DOHH2 (cell line): ENCODE data around the gene CTNNBL1.

Source experiments
- H3F3A ChIP-seq: fragments of 200-600 bp; sonication (generic), shearing (Covaris generic); 2 replicates; pipeline ENCODE4 v1.6.0; 2016; ENCODE audit warnings: antibody characterized with exemption, mild to moderate bottlenecking; ENCODE audit not compliant: control insufficient read depth, insufficient read depth
- H3K27ac ChIP-seq: fragments of 200-600 bp; sonication (generic); 2 replicates; pipeline ENCODE4 v1.5.1; 2014; ENCODE audit warnings: low read depth, mild to moderate bottlenecking, low read length, moderate library complexity
- H3K27me3 ChIP-seq: fragments of 200-600 bp; sonication (generic); 2 replicates; pipeline ENCODE4 v1.6.1; 2014; ENCODE audit warnings: mild to moderate bottlenecking, low read length, mixed read lengths; ENCODE audit not compliant: control insufficient read depth
- H3K36me3 ChIP-seq: fragments of 200-600 bp; sonication (generic); 2 replicates; pipeline ENCODE4 v1.6.1; 2014; ENCODE audit warnings: mild to moderate bottlenecking, low read length, moderate library complexity, mixed read lengths; ENCODE audit not compliant: control insufficient read depth
- H3K4me1 ChIP-seq: fragments of 200-600 bp; sonication (generic); 2 replicates; pipeline ENCODE4 v1.6.1; 2014; ENCODE audit warnings: mild to moderate bottlenecking, low read length, mixed read lengths; ENCODE audit not compliant: control insufficient read depth
- H3K4me2 ChIP-seq: fragments of 200-600 bp; sonication (generic); 2 replicates; pipeline ENCODE4 v1.6.0; 2014; ENCODE audit warnings: mild to moderate bottlenecking, low read length, moderate library complexity
- H3K4me3 ChIP-seq: fragments of 200-600 bp; sonication (generic); 2 replicates; pipeline ENCODE4 v1.5.1; 2014; ENCODE audit warnings: mild to moderate bottlenecking, low read length, mixed read lengths
- H3K79me2 ChIP-seq: fragments of 200-600 bp; sonication (generic); 2 replicates; pipeline ENCODE4 v1.6.1; 2014; ENCODE audit warnings: mild to moderate bottlenecking, low read length, mixed read lengths; ENCODE audit not compliant: control insufficient read depth
- H3K9me2 ChIP-seq: fragments of 200-600 bp; sonication (generic); replicated peaks from 2 replicates; pipeline ENCODE4 v1.6.1; 2014; ENCODE audit warnings: mild to moderate bottlenecking, low read length, mixed read lengths; ENCODE audit not compliant: control insufficient read depth
- H3K9me3 ChIP-seq: fragments of 200-600 bp; sonication (generic); 2 replicates; pipeline ENCODE4 v1.6.1; 2014; ENCODE audit warnings: antibody characterized with exemption, low read length, mixed read lengths; ENCODE audit not compliant: control insufficient read depth, insufficient read depth
- H4K20me1 ChIP-seq: fragments of 200-600 bp; sonication (generic); 2 replicates; pipeline ENCODE4 v1.6.0; 2014; ENCODE audit warnings: low read depth, mild to moderate bottlenecking, antibody characterized with exemption, low read length, moderate library complexity; ENCODE audit not compliant: control insufficient read depth, insufficient read depth
- CTCF ChIP-seq: fragments of 200-600 bp; sonication (generic); IDR thresholded peaks from one replicate; pipeline ENCODE4 v1.5.1; 2014; ENCODE audit warnings: antibody characterized with exemption, mild to moderate bottlenecking, low read depth, low read length; ENCODE audit not compliant: poor library complexity, severe bottlenecking
- EZH2phosphoT487 ChIP-seq: fragments of 200-600 bp; sonication (generic); IDR thresholded peaks from 2 replicates; pipeline ENCODE4 v1.6.1; 2017; ENCODE audit warnings: borderline replicate concordance, mild to moderate bottlenecking, antibody characterized with exemption, low read length, moderate library complexity, mixed read lengths

CTNNBL1 gene

GRCh38 chr20:37651932-37652331 lies 41.9 kb upstream of the CTNNBL1 start:
- Histone ChIP-seq H4K20me1 (no peaks in the 10 kb centered on the region), H3K36me3 (no peaks in the 10 kb centered on the region), H3K4me3 (no peak overlapping the region), H3K79me2 (no peaks in the 10 kb centered on the region), H3K4me1 (no peaks in the 10 kb centered on the region), H3K9me3 (no peaks in the 10 kb centered on the region), H3K4me2 (no peak overlapping the region), H3F3A (no peaks in the 10 kb centered on the region), H3K9me2 (no peaks in the 10 kb centered on the region), H3K27me3 (peaks cover 14% of the 10 kb centered on the region), H3K27ac (no peak overlapping the region)
- TF ChIP-seq EZH2phosphoT487 (no peak), CTCF (peak; percentile 70)

GRCh38 chr20:37656945-37657344 lies 36.9 kb upstream of the CTNNBL1 start:
- H3K4me1 ChIP-seq = no peaks in the 10 kb centered on the region
- H3K27ac ChIP-seq = no peak overlapping the region
- H4K20me1 ChIP-seq = no peaks in the 10 kb centered on the region
- H3K4me2 ChIP-seq = no peak overlapping the region
- H3K27me3 ChIP-seq = no peaks in the 10 kb centered on the region; the same call in none of the 2 replicates
- H3K9me3 ChIP-seq = no peaks in the 10 kb centered on the region
- H3K36me3 ChIP-seq = no peaks in the 10 kb centered on the region
- TF ChIP-seq CTCF = no peak
- H3K4me3 ChIP-seq = no peak overlapping the region
- no peaks in the 10 kb centered on the region for H3F3A ChIP-seq
- H3K79me2 ChIP-seq = no peaks in the 10 kb centered on the region
- no peaks in the 10 kb centered on the region for H3K9me2 ChIP-seq

GRCh38 chr20:37657924-37658804 lies 35.7 kb upstream of the CTNNBL1 start:
- Histone ChIP-seq H3F3A (no peaks in the 10 kb centered on the region), H3K9me3 (no peaks in the 10 kb centered on the region), H4K20me1 (no peaks in the 10 kb centered on the region), H3K9me2 (no peaks in the 10 kb centered on the region), H3K4me1 (peaks cover under 1% of the 10 kb centered on the region; the same call in 1 of the 2 replicates), H3K36me3 (no peaks in the 10 kb centered on the region), H3K4me2 (no peak overlapping the region), H3K79me2 (no peaks in the 10 kb centered on the region), H3K27ac (no peak overlapping the region), H3K27me3 (no peaks in the 10 kb centered on the region), H3K4me3 (no peak overlapping the region)
- TF ChIP-seq CTCF (no peak), EZH2phosphoT487 (no peak)
